Endometrial microvascular endothelial cells (primary cell): ENCODE measurements around the gene PSMA2. TPM values are rescaled to one million over a fixed set of nuclear protein-coding genes. Genes with fewer than 3 reads are reported as not detected.

Source experiments
- in situ Hi-C: cut with HindIII; loops from 2 replicates; pipeline ENCODE4 v1.10.0; 2017; ENCODE audit warnings: low sequenced_read_pairs, low pct_unique_long_range_greater_than_20kb; ENCODE audit errors: inconsistent ontology term
- total RNA-seq: library from RNA; depleted of rRNA; stranded (reverse); fragments of >200 nt; gene quantifications from one replicate; pipeline ENCODE4 v1.2.3, GENCODE V29; 2015; ENCODE audit errors: inconsistent ontology term

Gene PSMA2
- total RNA-seq = 168 TPM

DNA sequence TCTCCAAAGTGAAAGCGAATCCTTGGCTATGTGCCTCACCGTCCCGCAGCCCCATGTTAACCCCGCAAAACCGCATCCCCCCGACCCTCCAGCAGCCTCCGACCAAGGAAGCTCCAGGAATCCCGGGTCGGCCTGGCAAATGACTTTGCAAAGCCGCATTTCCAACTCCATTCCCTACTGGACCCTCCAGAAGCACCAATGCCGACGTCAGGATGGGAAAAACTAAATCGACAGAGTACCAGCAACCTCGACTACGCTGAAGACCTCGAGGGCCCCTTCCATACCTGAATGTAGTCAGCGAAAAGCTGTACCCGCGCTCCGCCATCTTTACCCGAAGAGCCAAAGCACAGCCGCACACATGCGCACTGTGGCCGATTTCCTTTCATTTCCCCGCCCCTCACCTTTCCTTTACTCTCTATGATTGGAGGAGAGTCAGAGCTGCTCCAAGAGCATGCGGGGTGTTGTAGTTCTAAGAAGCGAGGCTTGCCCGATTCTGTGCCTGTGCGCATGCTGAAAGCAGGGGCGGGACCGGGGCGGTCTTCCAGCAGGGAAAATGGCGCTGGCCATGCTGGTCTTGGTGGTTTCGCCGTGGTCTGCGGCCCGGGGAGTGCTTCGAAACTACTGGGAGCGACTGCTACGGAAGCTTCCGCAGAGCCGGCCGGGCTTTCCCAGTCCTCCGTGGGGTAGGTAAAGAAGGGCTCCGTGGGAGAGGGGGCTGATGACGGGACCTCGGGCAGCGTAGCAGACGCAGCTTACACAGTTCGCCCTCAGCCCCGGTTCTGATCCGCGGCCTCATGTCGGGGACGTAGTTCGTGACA lies at the start of gene PSMA2, which contains the start of gene MRPL32:
PSMA2 (minus strand) TSS at position 341 of the 818 bp plus-strand sequence; CDS start at position 325, 16 bp downstream.
MRPL32 (plus strand) TSS at position 543 of the 818 bp plus-strand sequence; CDS start at position 554, 11 bp downstream.
- in situ Hi-C loops = no loop called here

DNA sequence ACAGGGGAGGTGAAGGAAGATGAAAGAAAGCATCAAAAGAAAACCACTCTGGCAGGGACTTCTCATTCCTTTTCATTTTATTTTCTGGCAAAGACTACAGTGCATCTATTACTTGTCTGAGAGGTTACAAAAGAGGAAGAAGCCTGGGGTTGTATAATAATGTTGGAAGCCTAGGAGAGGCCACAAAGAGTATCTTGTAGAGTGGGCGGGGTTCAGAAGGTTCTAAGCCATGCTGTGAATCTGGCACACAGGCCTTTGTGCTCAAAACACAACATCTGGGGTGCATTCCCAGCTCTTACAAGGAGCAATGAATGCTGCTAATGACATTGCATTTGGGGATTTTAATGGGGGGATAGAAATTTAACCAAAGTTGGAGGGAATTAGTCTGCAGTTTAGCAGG lies 49.6 kb upstream of the PSMA2 start:
- in situ Hi-C loops = no loop called here

DNA sequence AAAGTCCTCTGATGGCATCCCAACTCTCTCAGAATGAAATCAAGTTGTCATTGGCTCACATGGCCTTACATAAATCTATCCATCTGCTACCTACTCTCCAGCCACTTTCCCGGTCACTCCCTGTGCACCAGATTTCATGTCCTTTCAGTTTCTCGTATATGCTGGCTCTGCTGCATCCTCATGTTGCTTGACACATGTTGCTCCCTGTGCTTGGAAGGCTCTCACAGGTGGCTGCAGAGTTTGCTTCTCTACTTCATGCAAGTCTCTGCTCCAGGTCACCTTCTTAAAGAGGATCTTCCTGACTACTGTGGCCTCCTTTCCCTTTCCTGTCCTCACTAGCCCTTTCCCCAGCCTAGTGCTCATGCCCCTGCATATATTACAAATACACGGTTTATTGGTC lies 48.5 kb upstream of the PSMA2 start:
- in situ Hi-C loops = no loop called here

DNA sequence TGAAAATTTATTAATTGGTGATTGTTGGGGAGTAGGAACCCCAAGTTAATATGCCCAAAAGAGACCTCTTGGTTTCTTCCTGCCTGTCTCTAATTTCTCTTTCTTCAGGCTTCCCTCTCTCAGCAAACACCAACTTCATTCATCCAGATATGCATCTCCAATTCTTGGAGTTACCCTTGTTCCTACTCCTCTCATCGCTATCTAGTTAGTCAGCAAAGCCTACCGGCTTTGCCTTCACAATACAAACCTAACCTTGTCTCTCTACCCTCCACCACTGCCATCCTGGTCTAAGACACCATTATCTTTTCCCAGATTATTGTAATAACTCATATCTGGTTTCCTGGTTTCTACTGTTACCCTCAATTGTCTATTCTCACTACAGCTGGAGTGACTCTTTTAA lies 48.1 kb upstream of the PSMA2 start:
- in situ Hi-C loops = no loop called here

DNA sequence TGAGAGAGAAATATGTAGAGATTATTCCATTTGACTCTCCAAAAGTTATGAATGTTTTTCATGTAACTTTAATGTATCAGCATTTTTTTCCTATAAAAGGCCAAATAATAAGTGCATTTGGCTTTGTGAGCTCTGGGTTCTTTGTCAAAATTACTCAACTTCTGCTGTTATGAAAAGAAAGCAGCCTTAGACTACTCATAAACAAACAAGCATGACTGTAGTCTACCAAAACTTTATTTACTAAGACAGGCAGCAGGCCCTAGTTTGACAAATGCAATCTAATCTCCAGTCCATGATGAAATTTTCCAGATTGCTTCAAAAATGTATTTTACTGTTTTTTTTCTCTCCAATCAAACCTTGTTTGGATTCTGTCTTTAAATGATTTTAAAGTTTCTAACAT lies 46.5 kb upstream of the PSMA2 start:
- in situ Hi-C loops = no loop called here

DNA sequence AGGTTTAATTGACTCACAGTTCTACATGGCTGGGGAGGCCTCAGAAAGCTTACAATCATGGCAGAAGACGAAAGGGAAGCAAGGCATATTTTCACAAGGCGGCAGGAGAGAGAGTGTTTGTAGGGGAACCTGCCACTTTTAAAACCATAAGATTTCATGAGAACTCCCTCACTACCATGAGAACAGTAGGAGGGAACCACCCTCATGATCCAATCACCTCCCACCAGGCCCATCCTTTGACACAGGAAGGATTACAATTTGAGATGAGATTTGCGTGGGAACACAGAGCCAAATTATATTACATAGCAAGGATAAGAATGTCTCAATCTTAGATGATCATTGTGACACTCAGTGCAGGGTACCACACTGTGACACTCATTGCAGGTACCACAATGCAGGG lies 44.4 kb upstream of the PSMA2 start:
- in situ Hi-C loops = no loop called here

DNA sequence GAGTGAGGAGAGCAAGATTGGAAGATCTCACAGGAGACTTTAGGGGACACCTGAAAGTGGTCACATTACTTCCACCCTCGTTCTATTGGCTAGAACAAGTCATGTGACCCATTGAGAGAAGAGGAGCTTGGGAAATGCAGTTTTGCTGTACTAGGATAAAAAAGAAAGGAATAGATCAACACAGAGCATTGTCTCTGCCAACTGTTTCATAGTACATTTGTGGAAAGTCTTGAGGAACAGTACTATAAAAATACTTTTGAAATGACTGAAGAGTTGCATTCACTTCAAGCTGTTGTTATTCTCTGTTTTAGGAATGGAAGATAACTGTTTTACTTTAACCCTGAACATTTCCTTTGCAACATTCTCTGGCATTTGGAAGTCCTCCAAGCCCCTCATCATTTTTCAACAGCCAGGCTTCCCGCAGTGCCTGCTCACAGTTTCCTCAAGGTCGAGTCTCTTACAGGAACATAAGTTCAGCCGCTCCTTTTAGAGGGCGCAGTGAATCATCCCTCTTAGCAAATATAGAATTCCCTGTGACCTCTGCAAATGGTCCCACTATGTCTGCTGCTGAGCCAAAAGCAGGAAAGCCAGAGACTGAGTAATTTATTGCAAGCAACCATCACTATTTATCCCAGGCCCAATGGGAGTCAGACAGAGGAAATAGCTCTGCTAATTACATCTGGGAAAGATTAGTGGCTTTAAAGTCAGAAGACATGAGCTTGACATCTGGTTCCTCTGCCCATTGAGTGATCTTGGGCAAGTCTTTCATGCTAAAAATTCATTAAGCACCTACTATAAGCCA lies 40.9 kb upstream of the PSMA2 start:
- in situ Hi-C loops = no loop called here

DNA sequence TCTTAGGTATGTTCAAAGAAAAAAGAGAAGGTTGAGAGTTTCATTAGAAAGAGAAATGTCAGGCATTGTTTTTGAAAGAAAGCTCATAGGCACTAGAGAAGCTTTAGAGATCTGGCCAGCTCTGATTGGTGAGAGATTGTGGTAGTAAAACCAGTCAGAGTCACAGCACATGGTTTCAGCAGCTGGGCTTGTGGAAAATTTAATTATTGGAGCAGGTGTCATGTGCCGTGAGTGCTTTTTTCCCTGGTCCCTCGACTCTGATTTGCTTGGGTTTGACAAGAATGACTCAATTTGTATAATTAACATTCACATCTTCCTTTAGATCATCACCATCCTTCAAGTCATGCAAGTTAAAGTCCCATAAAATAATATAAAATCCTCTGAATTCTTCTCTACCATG lies 35.4 kb upstream of the PSMA2 start:
- in situ Hi-C loops = no loop called here

DNA sequence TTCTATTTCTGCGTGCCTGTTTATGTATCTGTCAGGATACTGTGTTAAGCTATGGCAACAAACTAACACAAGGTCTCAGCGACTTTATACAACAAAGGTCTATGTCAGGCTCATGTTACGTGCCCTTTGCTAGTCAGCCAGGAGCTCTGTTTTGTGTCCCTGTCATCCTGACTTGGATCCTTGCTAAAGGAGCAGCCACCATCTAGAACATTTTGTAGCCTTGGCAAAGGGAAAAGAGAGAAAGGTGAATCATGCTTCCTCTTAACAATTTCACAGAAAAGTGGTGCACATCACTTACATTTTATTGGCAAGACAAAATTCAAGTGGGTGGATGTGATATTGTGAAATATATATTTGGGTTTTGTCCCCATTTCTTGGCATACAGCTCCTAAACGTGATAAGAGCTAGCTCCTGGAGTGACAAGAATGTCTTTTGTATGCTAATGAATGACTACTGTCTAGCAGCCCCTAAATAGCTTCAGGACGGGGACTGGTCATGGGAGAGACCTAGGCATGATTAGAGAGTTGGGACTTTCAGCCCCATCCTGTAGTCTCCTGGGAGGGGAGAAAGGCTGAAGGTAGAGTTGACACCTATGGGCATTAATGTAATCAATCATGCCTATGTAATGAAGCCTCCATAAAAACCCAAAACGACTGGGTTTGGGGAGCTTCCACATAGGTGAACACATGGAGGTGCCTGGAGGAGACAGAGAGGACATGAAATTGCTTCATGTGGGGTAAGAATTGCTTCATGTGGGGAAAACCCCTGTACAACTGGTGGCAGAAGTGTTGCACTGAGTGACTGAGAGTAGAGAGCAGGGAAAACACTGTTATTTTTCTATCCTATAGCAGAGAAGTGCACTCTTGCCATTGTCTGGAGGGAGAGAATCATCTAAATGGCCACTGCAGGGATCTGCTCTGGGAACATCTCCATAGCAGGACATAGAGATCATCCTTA lies 33.2 kb upstream of the PSMA2 start:
- in situ Hi-C loops = no loop called here

DNA sequence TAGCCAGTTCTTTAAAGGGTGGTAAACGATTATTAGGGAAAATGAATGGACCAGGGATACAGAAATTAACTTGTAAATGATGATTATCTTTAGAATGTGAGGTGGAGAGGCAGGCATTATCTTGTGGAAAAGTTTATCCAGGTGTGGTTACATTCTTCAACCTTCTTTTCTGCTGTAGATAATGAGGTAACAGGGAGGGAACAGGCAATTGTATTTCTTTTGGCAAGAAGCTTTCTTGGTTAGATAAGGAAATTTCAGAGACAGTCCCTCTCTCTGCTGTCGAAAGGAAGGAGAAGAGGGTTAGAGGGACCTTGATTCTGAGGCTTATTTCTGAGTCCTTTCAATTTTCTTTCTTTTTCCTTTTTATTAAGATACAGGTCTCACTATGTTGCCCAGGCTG lies 32.3 kb upstream of the PSMA2 start:
- in situ Hi-C loops = no loop called here

DNA sequence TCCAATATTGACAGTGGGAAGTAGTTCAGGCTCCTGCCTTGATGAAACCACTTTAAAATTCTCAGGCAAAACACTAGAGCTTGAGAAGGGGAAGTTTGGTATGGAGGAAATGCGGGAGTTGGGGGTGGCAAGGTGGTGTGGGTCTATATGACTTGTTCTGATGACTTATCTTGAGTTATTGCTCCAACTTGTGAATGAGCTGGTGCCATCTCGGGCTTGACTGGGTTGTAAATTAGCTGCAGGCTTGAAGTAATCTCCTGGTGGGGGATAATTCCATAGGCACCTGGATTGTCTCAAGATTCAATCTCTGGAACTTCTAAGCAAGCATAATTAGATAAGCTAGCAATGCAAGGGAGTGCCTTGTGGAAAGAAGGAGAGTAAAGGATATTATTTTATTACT lies 29.2 kb upstream of the PSMA2 start:
- in situ Hi-C loops = no loop called here

DNA sequence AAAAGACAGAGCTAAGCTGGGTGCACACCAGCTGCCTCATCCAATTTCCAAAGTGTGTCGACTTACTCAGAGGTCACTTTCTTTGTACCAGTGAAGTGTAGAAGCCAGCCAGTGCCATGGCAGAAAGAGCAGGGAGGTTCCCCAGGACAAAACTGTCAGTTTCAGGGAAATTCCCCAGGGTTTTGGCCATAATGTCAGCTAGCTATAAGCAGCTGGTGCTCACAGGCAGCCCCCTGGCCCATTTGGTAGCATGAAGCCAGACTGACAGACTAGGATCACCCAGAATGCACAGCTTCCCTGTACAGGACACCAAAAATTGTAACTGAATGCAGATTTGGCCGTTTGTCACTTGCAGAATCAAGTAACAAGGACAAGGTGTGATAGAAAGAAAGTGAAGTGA lies 28.8 kb upstream of the PSMA2 start:
- in situ Hi-C loops = no loop called here

DNA sequence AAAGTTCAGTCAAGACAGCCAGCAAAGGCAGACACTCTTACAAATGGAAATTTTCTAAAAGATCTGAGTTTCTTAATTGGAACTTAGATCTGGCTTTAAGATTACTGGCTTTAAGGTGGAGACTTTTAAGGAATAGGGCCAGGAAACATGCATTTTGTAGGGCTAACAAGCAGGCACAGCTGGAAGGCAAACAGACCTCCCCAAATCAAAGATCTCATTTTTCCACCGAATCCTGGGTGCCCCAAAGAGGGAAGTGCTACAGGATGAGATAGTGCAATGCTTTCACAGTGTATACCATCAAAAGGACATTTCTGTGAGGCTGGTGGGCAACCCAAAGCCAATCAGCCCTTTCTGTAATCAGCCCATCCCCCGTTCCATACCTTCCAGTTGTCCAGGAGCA lies 27.6 kb upstream of the PSMA2 start:
- in situ Hi-C loops = no loop called here

DNA sequence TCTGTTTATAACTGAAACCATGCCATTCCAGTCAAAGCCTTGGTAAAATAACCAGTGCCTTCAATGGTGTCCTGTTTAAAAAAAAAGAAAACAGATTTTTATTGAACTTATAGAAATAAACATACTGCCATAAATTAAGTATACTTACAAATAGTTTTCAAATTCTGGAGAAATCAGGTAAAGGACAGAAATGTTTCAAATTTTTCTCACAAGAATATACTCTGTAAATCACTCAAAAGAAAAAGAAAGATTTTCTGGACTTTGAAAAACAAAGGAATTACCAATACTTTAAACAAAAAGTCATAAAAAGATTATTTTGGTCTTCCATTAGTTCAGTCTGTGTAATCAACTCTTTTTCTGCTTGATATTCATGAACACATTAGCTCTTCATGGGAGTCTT lies 24.1 kb upstream of the PSMA2 start:
- in situ Hi-C loops = no loop called here

DNA sequence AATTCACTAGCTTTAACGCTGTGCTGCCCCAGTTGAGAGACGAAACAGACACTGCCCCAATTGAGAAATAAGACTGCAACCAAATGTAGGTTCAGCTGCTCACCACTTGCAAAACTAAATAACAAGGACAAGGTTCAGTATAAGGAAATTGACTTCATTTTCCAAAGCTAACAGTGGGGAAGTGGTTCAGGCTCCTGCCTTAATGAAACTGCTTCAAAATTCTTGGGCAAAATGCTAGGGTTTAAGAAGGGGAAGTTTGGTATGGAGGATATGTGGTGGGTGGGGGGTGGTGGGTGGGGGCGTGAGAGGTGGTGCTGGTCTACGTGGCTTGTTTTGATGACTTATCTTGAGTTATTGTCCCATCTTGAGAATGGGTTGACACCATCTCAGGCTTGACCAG lies 22.0 kb upstream of the PSMA2 start:
- in situ Hi-C loops = no loop called here

DNA sequence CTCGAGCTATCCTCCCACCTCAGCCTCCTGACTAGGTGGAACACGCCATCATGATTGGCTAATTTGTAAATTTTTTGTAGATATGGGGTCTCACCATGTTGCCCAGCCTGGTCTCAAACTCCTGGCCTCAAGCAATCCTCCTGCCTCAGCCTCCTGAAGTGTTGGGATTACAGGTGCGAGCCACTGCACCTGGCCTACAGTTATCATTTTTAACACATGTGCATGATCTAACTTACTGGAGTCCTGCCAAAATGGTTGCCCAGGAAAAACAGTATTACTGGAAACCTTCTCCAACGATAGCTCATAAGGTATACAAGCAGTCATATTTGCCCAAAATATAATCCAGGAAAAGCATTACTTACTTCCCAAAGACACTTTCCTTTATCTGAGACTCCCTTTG lies 20.4 kb upstream of the PSMA2 start:
- in situ Hi-C loops = no loop called here

DNA sequence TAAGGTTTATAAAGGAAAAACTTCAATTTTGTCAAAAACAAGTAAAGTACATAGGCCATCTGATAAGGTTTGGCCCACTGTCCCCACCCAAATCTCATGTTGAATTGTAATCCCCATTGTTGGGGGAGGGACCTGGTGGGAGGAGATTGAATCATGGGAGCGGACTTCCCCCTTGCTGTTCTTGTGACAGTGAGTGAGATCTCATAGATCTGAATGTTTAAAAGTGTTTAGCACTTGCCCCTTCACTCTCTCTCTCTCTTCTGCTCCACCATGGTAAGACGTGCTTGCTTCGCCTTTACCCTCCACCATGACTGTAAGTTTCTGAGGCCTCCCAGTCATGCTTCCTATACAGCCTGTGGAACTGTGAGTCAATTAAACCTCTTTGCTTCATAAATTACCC lies 18.4 kb upstream of the PSMA2 start:
- in situ Hi-C loops = no loop called here

DNA sequence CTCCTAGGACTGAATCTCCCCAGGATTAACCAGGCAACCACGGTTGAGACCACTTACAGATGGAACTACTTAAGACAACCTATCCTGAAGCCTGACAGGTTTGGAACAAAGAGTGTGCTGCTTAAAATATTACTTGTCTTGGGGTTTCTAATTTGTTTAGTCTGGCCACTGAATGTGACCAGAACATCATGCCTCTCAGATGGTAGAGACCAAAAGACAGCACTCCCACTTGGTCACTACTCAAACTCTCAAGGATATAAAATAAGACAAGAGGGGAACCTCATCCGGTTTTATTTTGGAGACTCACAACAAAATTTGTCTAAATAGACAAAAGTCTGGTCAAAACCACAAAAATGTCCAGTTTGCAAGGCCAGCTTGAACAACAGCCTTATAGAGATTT lies 15.5 kb upstream of the PSMA2 start:
- in situ Hi-C loops = no loop called here

DNA sequence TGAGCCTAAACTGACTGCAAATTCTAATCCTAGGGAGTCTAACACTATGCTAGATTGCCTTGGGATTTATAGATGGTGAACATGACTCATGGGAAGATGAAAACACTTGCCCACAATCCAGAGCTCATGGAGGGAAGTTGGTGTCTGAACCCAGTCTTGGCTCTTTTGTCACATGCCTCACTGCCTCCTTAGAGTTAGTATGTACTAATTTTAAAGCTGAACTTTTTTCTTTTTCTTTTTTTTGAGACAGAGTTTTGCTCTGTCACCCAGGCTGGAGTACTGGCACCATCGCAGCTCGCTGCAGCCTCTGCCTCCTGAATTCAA lies 14.6 kb upstream of the PSMA2 start:
- in situ Hi-C loops = no loop called here
